ENCODE data around the gene PRKG1. TPM values are rescaled to one million over a fixed set of nuclear protein-coding genes. Genes with fewer than 3 reads are reported as not detected.

PRKG1 gene
- total RNA-seq, 1 experiment from 2014 or later = 0.09 TPM

GRCh38 chr10:51369903-51370302, 295.6 kb downstream of the PRKG1 start:
- H3K36me3 Mint-ChIP-seq (ENCODE audit: insufficient read depth, unreplicated experiment) = no peaks in the 10 kb centered on the region
- peaks cover 8% of the 10 kb centered on the region for H3K27me3 Mint-ChIP-seq (ENCODE audit: insufficient read depth, unreplicated experiment)
- no TSS peak for BruUV-seq (replicated peaks)
- no peak for DNase-seq
- Histone ChIP-seq H3K4me3 (ENCODE audit: low read depth, low read length) (no peak overlapping the region), H3K36me3 (ENCODE audit: control insufficient read depth, insufficient read depth, low read length) (no peaks in the 10 kb centered on the region), H3K9me3 (no peaks in the 10 kb centered on the region), H3K4me1 (peaks cover 4% of the 10 kb centered on the region; the same call in 1 of the 2 replicates), H3K27me3 (replicated peaks; ENCODE audit: control insufficient read depth, insufficient read depth, low read length) (no peaks in the 10 kb centered on the region)
- CTCF ChIA-PET = no interaction called here
- POLR2A ChIA-PET = no interaction called here
- intact Hi-C loops (cut with micrococcal nuclease; ENCODE audit: unreplicated experiment) = no loop called here
- no peak overlapping the region for H3K4me3 Mint-ChIP-seq (ENCODE audit: unreplicated experiment)
- no peaks in the 10 kb centered on the region for H3K4me1 Mint-ChIP-seq (ENCODE audit: low read depth, unreplicated experiment)
- H3K9me3 Mint-ChIP-seq (ENCODE audit: unreplicated experiment) = no peaks in the 10 kb centered on the region
- TF ChIP-seq CTCF (IDR thresholded peaks at IDR 0.05; ENCODE audit: insufficient read depth in 1 of 2, low read depth in 1 of 2, low read length in 1 of 2, severe bottlenecking in 1 of 2, unreplicated experiment in 1 of 2) = no peak
- no peak overlapping the region for H3K27ac Mint-ChIP-seq (ENCODE audit: unreplicated experiment)

- no peaks in the 10 kb centered on the region for H3K36me3 Mint-ChIP-seq (ENCODE audit: insufficient read depth, unreplicated experiment)
- no TSS peak for BruUV-seq (replicated peaks)
- POLR2A ChIA-PET = no interaction called here
- Histone ChIP-seq H3K27me3 (replicated peaks; ENCODE audit: control insufficient read depth, insufficient read depth, low read length) (no peaks in the 10 kb centered on the region), H3K4me3 (ENCODE audit: low read depth, low read length) (no peak overlapping the region), H3K9me3 (no peaks in the 10 kb centered on the region), H3K36me3 (ENCODE audit: control insufficient read depth, insufficient read depth, low read length) (no peaks in the 10 kb centered on the region), H3K4me1 (no peaks in the 10 kb centered on the region)
- no peaks in the 10 kb centered on the region for H3K9me3 Mint-ChIP-seq (ENCODE audit: unreplicated experiment)
- intact Hi-C loops (cut with micrococcal nuclease; ENCODE audit: unreplicated experiment) = no loop called here
- no peaks in the 10 kb centered on the region for H3K4me1 Mint-ChIP-seq (ENCODE audit: low read depth, unreplicated experiment)
- CTCF ChIA-PET = no interaction called here
- peaks cover 4% of the 10 kb centered on the region for H3K27me3 Mint-ChIP-seq (ENCODE audit: insufficient read depth, unreplicated experiment)
- no peak overlapping the region for H3K4me3 Mint-ChIP-seq (ENCODE audit: unreplicated experiment)
- no peak for TF ChIP-seq CTCF (IDR thresholded peaks at IDR 0.05; ENCODE audit: insufficient read depth in 1 of 2, low read depth in 1 of 2, low read length in 1 of 2, severe bottlenecking in 1 of 2, unreplicated experiment in 1 of 2)
- H3K27ac Mint-ChIP-seq (ENCODE audit: unreplicated experiment) = no peak overlapping the region
- no peak for DNase-seq
These were observed 297.5 kb downstream of the PRKG1 start for GRCh38 chr10:51371743-51372142.

GRCh38 chr10:51375790-51376189, 301.5 kb downstream of the PRKG1 start:
- Histone ChIP-seq H3K36me3 (ENCODE audit: control insufficient read depth, insufficient read depth, low read length) (no peaks in the 10 kb centered on the region), H3K4me1 (no peaks in the 10 kb centered on the region), H3K9me3 (no peaks in the 10 kb centered on the region), H3K27me3 (replicated peaks; ENCODE audit: control insufficient read depth, insufficient read depth, low read length) (no peaks in the 10 kb centered on the region), H3K4me3 (ENCODE audit: low read depth, low read length) (no peak overlapping the region)
- POLR2A ChIA-PET = no interaction called here
- BruUV-seq (replicated peaks) = no TSS peak
- TF ChIP-seq CTCF (IDR thresholded peaks at IDR 0.05; ENCODE audit: insufficient read depth in 1 of 2, low read depth in 1 of 2, low read length in 1 of 2, severe bottlenecking in 1 of 2, unreplicated experiment in 1 of 2) = no peak
- Mint-ChIP-seq H3K4me1 (ENCODE audit: low read depth, unreplicated experiment) (no peaks in the 10 kb centered on the region), H3K27ac (ENCODE audit: unreplicated experiment) (no peak overlapping the region), H3K27me3 (ENCODE audit: insufficient read depth, unreplicated experiment) (peaks cover 4% of the 10 kb centered on the region), H3K9me3 (ENCODE audit: unreplicated experiment) (no peaks in the 10 kb centered on the region), H3K4me3 (ENCODE audit: unreplicated experiment) (no peak overlapping the region), H3K36me3 (ENCODE audit: insufficient read depth, unreplicated experiment) (no peaks in the 10 kb centered on the region)
- intact Hi-C loops (cut with micrococcal nuclease; ENCODE audit: unreplicated experiment) = no loop called here
- CTCF ChIA-PET = no interaction called here
- DNase-seq = no peak

Measured in Caco-2 (cell line).